NCI-H2107 (cell line): ENCODE results near the gene TNFRSF19.
"Not testable (repeated sequence)": the region's sequence is repeated elsewhere in the genome, so short reads cannot be mapped to it uniquely, and the experiment has no call there.

Source experiments
- DNase-seq: peaks from one replicate; lab custom pipeline; 2025; lab: John Stamatoyannopoulos, UW

The TNFRSF19 gene

GRCh38 chr13:23570099-23570920, at the start of gene TNFRSF19:
TSS of gene TNFRSF19 (plus strand) at chr13:23570412. CDS start at chr13:23590184, 19,772 bp downstream.
- no peak for DNase-seq

GRCh38 chr13:23529926-23530325, 40.3 kb upstream of the TNFRSF19 start:
- not testable (repeated sequence) for DNase-seq

GRCh38 chr13:23531446-23531845, 38.8 kb upstream of the TNFRSF19 start:
- no peak for DNase-seq

GRCh38 chr13:23534090-23534489, 36.1 kb upstream of the TNFRSF19 start:
- DNase-seq = no peak

- DNase-seq = no peak
Observed at GRCh38 chr13:23541221-23541824, 28.9 kb upstream of the TNFRSF19 start.

- DNase-seq = no peak
Observed at GRCh38 chr13:23544668-23545067, 25.5 kb upstream of the TNFRSF19 start.

GRCh38 chr13:23547000-23547590, 23.1 kb upstream of the TNFRSF19 start:
- DNase-seq = no peak

GRCh38 chr13:23549724-23550123, 20.5 kb upstream of the TNFRSF19 start:
- DNase-seq = no peak

- DNase-seq = no peak
Observed at GRCh38 chr13:23550163-23550562, 20.0 kb upstream of the TNFRSF19 start.

- DNase-seq = no peak
Observed at GRCh38 chr13:23551213-23552008, 18.8 kb upstream of the TNFRSF19 start.

GRCh38 chr13:23552171-23552570, 18.0 kb upstream of the TNFRSF19 start:
- no peak for DNase-seq

- no peak for DNase-seq
Observed at GRCh38 chr13:23552661-23553060, 17.6 kb upstream of the TNFRSF19 start.

- no peak for DNase-seq
Observed at GRCh38 chr13:23554000-23554399, 16.2 kb upstream of the TNFRSF19 start.

GRCh38 chr13:23557043-23557442, 13.2 kb upstream of the TNFRSF19 start:
- no peak for DNase-seq

GRCh38 chr13:23557733-23558132, 12.5 kb upstream of the TNFRSF19 start:
- DNase-seq = no peak

- peak; percentile 28 for DNase-seq
Observed at GRCh38 chr13:23558675-23559536, 11.3 kb upstream of the TNFRSF19 start.

- DNase-seq = no peak
Observed at GRCh38 chr13:23560571-23561089, 9.6 kb upstream of the TNFRSF19 start.

- DNase-seq = no peak
Observed at GRCh38 chr13:23561261-23561660, 9.0 kb upstream of the TNFRSF19 start.

GRCh38 chr13:23563085-23563845, 6.9 kb upstream of the TNFRSF19 start:
- no peak for DNase-seq

GRCh38 chr13:23567906-23568460, 2.2 kb upstream of the TNFRSF19 start:
- DNase-seq = no peak
